Dedifferentiated amniotic fluid mesenchymal stem cell (primary cell): ENCODE results near the gene TRAK1.
"Not testable (repeated sequence)": the region's sequence is repeated elsewhere in the genome, so short reads cannot be mapped to it uniquely, and the experiment has no call there.

ENCODE experiments used
- DNase-seq: peaks from one replicate; pipeline ENCODE4 v3.0.0-alpha.2; 2016; ENCODE audit errors: extremely low spot score

TRAK1 gene, protein sequence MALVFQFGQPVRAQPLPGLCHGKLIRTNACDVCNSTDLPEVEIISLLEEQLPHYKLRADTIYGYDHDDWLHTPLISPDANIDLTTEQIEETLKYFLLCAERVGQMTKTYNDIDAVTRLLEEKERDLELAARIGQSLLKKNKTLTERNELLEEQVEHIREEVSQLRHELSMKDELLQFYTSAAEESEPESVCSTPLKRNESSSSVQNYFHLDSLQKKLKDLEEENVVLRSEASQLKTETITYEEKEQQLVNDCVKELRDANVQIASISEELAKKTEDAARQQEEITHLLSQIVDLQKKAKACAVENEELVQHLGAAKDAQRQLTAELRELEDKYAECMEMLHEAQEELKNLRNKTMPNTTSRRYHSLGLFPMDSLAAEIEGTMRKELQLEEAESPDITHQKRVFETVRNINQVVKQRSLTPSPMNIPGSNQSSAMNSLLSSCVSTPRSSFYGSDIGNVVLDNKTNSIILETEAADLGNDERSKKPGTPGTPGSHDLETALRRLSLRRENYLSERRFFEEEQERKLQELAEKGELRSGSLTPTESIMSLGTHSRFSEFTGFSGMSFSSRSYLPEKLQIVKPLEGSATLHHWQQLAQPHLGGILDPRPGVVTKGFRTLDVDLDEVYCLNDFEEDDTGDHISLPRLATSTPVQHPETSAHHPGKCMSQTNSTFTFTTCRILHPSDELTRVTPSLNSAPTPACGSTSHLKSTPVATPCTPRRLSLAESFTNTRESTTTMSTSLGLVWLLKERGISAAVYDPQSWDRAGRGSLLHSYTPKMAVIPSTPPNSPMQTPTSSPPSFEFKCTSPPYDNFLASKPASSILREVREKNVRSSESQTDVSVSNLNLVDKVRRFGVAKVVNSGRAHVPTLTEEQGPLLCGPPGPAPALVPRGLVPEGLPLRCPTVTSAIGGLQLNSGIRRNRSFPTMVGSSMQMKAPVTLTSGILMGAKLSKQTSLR

DNA sequence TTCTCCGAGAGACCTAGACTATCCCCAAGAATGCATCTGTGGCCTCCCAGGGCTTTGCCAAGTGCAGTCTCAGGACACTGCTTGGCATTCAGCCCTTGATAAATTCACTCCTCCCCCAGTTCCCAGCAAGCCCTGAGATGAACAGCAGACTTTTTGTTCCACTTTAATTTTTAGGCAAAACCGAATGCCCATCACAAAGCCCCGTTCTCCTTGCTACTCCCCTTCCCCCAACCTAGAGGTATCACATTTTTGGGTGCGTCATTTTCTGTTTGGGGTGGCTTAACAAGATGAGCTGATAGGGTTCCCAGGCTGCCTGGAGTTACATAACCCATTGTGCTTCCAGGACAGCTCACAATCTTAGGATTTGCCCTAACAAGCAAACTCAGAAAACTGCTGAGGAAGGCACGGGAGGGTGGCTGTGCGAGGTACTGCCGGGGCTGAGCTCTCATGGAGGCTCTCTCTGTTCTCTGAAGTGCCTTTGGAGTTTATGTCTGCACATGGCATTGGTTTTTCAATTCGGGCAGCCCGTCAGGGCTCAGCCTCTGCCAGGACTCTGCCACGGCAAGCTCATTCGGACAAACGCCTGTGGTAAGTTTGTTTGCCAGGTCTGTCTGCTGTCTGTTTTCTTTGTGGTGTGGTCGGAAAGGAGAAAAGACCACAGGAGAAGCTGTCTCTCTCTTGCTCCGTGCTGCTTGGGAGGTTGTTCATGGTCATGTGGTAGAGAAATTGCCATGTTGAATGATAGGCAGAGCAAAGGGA is at the start of gene TRAK1:
TSS of gene TRAK1 (plus strand) at position 385 of the 759 bp plus-strand sequence. CDS start at position 498, 113 bp downstream.
- DNase-seq: no peak

DNA sequence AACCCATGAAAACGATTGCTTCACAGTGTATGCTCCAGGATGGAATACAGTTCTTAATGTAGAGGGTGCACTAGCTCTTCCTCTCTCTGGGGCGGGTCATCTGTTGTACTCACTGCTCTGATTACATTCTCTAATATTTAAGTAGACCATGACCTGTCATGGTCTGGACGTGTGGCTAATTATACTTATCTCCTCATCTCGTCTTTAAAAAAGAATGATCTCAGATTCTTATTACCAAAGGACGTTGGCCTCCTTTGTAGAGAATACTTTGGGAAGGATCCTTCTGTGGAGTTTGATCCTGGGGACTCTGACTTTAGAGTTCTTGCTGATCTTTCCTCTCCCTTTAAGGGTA is 48.4 kb upstream of the TRAK1 start:
- DNase-seq: no peak

DNA sequence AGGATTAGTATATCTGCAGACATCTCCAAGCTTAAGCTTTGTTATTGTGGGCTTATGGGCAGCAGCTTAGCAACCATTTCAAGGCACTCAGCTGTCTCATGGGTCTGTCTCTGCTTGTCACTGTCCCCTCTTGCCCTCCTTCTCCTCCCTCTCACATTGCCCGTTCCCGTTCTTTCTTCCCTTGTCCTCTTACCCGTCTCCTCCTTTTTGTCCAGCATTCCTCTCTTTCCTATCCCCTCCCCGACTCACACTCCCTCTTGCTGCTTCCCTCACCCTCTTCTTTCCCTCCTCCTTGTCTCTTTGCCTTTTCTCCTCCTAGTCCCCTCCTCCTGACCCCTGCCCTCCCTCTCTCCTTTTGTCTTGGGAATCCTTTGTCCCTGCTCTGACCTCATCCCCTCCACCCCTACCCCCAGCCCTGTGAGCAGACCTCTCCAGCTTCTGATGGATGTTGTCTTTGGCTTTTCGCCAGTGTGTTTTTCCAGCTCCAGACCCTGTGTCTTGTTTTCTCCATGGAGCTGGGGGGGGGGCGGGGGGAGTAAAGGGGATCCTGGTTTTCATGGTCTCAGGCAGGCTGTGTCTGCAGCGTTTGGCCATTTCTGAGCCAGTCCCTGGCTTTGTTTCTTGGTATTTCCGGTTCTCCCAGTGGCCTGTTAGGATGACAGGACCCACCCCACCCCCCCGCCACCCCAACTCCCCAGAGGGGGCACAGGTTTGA is 47.9 kb upstream of the TRAK1 start:
- no peak for DNase-seq

DNA sequence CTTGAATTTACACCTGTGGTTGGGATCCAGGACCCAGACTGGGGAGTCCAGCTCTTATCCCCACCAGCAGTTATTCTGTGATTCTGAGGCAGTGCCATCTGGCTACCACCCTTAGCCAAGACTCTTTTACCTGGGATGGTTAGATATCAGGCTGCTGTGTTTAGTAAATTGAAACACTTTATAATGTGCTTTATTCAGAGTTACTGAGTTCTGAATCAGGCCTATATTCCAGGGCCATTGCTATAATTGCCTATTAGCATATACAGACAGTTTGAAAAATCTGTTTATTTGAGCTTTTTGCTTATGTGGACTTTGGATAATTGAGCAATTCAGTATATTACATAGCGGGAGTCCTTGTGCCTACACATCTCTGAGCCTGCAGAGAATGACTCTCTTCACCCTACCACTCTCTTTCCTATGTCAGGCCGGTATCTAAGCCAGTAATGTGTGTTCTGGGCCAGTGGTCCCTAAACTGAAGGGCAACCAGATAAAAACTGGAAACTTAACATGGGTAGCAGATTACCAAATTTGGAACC is 45.4 kb upstream of the TRAK1 start:
- no peak for DNase-seq

DNA sequence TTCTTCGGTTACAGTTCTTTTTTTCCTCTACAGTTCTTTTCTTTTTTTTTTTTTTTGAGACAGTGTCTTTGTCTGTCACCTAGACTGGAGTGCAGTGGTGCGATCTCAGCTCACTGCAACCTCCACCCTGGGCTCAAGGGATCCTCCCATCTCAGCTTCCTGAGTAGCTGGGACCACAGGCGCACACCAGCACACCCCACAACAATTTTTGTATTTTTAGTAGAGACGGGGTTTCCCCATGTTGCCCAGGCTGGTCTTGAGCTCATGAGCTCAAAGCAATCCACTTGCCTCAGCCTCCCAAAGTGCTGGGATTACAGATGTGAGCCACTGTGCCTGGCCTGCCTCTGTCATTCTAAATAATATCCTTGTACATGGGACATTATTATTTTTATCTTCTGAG is 42.6 kb upstream of the TRAK1 start:
- DNase-seq: not testable (repeated sequence)

DNA sequence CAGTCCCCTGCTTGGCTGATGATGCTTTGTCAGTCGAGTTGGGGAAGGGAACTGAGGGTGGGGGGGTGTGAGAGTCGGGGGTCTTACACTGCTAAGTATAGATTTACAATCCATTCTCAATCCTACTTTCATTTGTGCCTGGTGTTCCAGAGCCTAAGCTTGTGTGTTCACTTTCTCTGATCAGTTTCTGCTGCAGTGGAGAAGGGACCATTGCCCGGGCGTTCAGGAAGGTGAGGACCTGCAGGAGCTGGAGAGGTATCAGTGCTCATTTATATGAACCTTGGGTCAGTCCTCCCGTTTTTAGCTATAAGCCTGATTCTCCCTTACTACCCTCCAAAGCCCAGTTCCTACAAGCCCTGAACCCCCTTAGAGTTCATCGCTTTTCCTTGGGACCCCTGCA is 41.0 kb upstream of the TRAK1 start:
- DNase-seq: no peak

DNA sequence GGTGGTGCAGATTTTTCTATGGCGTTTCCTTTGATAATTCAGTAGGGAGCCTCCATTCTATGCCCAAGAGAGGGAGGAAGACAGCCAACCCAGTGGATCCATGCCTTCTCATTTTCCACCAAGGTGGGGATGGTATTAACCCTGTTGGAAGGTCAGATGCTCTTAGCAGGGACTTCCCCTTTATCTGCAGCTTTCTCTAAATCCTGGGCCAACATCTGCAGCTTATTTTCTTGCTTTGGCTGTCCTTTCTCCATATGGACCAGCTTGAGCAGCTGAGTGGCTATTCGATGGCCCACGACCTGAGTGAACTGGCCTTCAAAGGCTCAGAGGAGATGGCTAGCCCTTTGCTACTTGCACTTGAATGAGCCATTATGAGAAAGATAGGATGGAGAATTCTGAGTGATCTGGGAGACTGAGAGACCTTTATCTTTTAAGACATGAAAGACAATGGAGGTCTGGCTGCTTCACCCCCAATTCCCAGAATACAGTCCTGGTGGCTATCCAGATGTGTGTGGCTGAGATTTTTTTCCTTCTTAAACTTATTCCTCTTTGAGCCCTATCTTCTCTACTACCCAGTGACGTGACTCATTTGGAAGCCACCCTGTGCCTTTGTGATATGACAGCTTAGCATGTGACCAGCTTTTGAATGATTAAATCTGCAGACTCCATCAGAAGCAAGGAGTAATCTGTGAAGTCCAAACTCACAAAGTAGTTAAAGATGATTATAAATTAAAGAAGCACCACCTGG is 39.6 kb upstream of the TRAK1 start:
- no peak for DNase-seq

DNA sequence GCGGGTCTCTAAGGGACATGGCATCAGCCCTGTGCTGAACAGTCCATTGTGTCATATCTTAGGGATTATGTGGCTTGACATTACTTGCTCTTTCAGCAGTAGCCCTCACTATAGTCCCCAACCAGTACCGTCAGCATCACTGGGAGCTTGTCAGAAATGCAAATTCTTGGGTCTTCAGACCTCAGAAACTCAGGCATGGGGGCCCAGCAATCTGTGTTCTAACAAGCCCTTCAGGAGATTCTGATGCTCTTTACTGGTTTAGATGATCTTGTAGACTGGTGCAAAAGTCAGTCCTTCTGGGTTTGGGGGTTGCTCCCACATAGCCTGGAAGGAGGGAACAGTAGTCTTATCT is 39.0 kb upstream of the TRAK1 start:
- no peak for DNase-seq

DNA sequence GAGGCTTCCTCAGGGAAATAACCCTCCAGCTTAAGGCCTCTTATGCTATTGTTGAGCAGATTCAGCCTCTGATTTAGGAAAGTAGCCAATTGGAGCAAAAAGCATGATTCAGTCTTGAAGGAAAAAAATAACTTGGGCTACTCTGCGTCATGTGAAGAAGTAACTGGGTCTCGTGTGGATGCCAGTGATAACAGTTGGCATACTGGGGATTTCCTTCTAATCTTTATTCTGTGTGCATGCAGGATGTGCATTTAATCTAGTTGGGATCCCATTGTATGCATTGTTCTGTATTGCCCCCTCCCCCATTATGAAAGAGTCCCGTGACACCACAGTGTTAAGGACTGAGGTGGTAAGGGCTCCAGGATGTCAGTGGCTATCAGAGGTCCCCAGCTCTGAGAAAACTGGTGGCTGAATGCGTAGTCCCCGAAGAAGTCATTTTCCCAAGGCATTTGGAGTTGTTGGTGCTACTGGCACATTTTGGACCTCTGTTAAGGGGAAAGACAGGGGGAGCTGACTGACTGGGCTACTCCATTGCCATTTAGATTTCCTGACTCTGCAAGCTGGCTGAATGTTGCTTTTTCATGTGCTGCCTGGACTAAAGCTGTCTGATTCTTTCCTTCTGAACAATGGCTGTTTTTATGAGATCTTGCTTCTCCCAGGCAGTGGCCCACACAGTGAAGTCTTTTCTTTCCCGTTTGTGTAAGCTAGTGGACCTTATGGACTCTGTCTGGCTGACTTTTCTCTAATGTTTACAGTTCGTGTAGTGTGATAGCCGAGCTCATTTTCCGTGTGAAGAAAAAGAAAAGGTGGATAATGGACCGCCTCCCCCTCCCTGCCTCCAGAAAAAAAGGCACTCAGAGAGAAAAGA is 38.4 kb upstream of the TRAK1 start:
- DNase-seq: no peak

DNA sequence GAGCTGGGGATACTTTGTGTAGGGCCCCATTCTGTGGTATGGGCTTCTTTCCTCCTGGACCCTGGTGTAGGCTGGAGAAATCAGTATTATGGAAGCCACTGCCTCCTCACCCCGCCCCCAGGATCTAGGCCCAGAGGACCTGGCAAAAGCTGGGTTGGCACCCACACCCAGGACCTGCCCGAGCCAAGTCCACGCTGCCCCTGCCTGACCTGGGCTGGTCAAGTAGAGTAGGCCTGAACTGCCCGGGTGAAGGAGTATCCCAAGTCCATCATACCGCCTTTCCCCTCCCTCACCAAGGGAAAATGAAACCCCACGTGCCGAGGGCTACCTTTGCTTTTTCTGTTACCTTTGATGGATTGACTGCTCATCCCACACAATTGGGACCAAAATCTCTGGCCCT is 37.7 kb upstream of the TRAK1 start:
- no peak for DNase-seq

DNA sequence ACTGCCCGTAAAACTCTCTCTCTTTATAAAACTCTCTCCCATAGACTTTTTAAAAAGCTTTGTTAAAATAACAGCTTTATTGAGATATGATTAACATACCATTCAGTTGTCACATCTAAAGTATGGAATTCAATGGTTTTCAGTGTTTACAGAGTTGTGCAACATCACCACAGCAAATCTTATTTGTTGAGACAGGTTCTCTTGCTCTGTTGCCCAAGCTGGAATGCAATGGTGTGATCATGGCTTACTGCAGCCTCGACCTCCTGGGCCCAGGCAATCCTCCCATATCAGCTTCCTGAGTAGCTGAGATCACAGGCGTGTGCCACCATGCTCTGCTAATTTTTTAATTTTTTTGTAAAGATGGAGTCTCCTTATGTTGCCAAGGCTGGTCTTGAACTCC is 35.9 kb upstream of the TRAK1 start:
- no peak for DNase-seq

DNA sequence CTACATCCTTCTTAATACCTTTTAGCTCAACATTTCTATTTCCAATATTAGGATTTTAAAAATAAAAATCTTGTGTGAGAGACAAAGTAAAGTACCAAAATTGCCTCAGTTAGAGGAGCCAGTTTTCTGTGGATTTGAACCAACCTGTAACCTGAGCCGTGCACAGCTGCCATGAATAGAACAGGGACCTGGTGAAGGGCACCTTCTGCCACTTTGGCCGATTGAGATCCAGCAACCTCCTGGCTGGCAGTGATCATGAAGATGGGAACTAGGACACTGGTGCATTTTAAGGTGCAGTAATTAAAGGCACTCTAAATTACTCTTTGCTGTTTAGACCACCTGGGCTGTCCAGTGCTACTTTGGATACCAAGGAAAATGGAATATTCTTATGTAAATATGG is 34.3 kb upstream of the TRAK1 start:
- DNase-seq: no peak

DNA sequence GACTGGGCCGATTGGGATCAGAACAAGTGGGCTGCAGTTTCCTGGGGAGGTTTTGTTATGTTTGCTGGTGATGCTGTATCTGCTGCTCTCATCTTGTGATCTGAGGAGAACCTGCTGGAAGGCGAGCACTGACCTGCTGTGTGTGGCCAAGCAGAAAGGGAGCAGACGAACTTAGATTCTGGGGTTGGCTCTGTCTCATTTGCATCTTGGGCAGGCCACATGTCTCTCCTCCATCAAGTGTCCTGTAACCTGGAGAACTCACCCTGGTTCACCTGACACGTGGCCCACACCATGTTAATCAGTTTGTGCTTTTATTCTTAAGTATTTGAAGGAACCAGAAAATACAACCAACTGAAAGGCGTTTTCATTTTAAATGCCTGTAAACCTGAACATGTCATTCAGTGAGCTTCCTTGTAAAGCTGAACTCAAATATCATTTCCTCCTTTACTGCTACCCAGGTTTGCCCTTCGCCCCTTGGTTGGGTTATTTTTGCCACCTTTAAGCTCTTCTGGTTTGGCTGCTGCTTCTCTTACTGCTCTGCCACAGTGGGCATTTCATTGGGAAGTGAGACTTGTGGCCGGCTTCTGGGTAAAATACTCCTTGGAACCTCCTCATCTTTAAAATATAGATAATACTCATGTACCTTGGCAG is 33.5 kb upstream of the TRAK1 start:
- DNase-seq: no peak

DNA sequence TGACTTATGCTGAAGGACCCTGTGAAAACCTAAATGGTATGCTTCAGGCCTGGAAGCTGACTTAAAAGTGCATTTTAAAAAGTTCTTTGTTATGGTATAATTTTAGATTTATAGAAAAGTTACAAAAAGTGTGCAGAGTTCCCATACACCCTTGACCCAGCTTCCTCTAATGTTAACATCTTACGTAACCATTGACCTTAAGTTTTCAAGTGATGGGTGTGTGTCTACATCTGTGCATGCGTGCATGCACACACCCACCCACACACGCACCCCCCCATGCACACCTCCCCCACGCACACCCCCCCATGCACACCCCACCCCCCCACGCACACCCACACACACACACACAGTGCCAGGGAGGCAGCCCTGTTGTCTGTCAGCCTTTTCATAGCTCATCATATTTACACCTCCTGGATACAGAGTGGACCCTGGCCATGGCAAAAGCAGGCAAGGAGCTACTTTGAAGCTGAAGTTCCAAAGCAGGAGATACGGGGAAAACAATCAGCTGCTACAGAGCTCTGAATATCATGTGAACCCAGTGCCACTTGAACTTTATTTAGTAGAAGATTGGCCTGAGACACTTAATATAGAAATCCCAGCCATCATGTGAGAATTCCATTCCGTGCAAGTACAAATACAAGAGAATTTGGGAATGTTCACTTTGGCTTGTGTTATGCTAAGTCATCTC is 30.0 kb upstream of the TRAK1 start:
- DNase-seq: no peak

DNA sequence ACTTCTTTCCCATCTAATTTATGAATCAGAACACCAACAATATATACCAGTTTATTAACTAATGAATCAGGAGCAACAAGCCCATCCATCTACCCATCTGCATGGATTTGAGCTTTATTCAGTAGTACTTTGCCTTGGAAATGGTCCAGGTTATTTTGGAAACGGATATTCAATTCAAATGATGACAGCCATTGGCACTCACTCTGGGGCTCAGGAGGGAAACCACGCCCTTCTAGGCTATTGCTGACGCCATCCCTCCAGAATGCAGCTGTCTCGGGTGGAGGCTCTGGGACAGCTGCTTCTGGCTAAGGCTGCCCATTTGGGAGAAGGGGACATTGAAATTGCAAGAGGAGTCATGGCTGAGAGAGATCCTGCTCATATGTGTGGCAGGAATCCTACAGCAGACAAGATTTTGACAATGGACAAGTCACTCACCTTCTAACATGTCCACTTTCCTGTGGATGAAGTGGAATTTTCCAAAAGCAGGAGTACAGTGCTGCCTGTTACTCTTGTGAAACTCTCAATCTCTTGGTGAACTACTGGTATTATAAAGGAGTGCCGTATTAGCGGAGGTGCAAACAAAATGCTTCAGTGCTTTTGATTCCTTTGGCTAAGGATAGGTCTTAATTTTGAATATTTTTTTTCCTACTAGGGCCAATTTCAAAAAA is 29.3 kb upstream of the TRAK1 start:
- DNase-seq: peak; percentile 96

DNA sequence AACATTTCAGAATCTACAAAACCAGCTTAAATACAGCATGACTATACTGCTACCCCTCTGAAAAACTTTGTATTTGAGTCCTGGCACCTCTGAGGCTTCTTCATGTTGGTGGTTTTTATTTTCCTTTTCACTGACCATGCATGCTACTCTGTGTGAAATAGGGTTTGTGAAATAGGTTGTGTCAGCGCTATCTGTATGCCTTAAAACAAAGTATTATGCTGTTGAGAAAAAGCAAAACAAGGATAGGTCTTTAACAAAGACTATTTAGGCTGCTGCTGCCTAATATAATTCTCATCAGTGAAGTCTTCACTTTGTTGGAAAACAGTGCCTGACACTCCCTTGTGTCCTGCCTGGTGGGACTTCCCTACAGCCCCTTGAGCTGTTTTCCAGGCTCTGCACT is 28.7 kb upstream of the TRAK1 start:
- no peak for DNase-seq

DNA sequence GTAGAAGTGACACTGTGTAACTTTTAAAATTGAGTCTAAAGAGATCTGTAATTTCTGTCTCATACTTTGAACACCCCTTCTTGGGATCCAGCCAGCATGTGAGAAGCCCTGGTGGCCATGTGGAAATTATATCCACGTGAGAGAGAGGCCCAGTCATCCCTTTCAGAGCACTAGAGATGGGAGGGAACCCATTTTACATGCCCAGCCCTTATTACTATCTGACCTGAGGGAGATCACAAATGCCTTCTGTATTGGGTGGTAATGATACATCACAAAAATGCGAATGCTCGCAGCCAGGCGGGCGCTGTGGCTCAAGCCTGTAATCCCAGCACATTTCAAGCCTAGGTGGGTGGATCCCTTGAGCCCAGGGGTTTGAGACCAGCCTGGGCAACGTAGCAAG is 27.3 kb upstream of the TRAK1 start:
- peak; percentile 73 for DNase-seq
